NCI-H1694 treated with DMSO at 0.1 percent for 48 hours (cell line): ENCODE results near the gene LYRM2.
"Not testable (repeated sequence)": the region's sequence is repeated elsewhere in the genome, so short reads cannot be mapped to it uniquely, and the experiment has no call there.

Source experiments
- DNase-seq: peaks from one replicate; lab custom pipeline; 2025; lab: John Stamatoyannopoulos, UW

Gene LYRM2

DNA sequence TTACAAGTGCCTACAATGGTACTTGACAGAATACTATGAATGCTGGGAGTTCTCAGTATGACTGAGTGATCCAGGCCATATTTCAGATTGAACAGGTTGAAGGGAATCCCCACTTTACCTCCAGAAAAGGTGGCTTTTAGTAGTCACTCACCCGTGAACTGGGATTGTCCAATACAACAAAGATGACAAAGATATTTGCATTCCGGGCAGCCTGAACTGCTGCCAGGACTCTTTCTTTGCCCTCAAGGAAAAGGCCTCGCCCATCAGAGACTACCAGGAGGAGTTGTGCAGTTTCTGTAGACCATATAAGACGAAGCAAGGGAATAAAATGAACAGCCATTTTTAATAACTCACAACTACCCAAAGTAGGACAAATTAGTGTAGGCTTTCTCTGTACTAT is 6.3 kb upstream of the LYRM2 start:
- DNase-seq = no peak

DNA sequence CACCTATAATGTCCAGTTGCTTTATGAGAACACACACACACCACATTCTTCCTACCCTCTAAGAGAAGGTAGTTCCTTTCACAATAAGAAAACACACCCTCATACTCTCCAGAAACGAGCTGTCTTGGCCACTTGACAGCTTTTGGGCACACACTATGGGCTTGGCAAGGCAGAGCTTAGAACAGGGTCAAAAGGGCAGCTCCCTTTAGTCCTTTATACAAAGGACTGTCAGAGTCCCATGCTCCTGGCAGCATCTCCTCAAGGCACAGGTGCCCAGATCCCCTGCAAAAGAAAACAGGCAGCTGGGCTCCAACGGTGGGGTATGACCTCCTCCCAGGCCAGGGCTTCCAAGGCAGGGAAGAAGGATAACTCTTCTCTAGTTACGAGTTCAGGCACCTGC is 4.9 kb upstream of the LYRM2 start:
- DNase-seq = no peak

DNA sequence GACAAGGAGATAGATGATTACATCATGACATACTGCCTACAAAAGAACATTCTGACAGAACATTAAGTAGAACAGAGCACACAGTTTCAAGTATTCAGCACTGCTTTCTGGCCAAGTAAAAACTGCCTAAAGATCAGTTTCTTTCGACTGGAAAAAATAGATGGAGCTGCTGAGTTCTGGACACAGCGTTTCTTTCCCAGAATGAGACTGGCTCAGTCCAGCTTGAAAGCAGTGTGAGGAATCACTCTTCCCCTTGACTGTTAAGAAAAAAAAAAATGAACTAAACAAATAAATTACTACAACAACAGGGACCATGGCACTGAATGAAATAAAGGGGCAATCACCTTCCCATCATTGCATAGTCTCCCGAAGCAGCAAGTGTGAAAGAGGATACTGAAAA is 4.4 kb upstream of the LYRM2 start:
- no peak for DNase-seq

DNA sequence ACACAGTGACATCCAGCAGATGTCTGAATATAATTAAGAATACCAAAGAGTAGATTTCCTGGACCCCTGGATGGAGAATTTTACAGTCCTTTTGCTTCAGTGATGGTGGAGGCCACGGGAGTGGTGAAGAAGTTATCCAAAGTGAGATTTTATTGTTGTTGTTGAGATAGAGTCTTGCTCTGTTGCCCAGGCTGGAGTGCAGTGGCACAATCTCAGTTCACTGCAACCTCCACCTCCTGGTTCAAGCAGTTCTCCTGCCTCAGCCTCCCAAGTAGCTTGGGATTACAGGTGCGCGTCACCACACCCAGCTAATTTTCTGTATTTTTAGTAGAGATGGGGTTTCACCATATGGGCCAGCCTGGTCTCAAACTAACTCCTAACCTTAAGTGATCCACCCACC is 3.0 kb upstream of the LYRM2 start:
- DNase-seq = not testable (repeated sequence)

DNA sequence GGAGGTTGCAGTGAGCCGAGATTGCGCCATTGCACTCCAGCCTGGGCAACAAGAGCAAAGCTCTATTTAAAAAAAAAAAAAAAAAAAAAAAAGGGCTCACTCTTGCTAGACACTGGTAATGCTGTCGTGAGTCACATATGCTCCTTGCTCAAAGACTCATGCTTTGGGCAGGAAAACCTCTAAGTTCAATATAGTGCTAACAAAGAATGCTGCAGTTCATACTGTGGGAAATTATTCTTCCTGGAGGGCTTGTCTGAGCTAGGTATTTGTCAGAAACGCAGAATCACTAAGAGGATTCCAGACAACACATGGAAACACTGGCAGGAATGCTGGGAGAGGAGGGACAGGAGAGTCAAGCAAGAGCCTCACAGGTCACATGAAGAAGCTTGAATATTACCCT is 2.3 kb upstream of the LYRM2 start:
- DNase-seq = no peak

DNA sequence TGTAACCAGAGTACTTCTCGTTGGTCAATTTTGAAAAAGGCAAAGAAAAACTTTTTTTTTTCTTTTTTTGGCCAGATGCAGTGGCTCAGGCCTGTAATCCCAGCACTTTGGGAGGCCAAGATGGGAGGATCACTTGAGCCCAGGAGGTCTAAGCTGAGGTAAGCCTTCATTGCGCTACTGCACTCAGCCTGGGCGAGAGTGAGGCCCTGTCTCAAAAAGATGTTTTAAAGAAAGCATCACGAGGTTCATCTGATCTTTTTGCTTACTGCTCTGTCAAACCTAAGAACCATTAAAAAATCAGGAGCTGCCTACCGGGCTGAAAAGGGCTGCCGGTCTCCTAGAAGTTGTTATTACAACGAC is 607 bp downstream of the LYRM2 start:
- no peak for DNase-seq

DNA sequence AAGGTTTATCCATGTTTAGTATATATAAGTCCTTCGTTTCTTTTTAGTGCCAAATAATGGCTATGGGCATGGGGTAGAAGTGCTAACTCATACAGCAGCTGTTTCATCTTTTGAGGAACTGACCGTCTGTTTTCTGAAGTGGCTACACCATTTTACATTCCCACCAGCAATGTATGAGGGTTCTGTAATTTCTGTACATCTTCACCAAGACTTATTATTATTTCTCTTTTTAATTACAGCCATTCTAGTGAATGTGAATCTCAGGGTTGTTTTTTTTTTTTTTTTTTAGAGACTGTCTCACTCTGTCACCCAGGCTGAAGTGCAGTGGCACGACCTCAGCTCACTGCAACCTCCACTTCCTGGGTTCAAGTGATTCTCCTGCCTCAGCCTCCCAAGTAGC is 2.1 kb downstream of the LYRM2 start:
- DNase-seq = not testable (repeated sequence)

DNA sequence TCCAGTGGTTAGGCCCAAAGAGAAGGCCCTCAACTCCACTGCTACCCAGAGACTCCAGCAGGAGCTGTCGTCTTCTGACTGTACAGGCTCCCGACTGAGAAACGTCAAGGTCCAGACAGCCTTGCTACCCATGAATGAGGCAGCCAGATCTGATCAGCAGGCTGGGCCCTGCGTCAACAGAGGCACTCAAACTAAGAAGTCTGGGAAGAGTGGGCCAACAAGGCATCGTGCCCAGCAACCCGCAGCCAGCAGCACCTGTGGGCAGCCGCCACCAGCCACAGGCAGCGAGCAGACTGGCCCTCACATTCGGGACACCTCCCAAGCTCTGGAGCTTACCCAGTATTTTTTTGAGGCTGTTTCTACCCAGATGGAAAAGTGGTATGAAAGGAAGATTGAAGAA is 8.1 kb downstream of the LYRM2 start:
- DNase-seq = no peak

DNA sequence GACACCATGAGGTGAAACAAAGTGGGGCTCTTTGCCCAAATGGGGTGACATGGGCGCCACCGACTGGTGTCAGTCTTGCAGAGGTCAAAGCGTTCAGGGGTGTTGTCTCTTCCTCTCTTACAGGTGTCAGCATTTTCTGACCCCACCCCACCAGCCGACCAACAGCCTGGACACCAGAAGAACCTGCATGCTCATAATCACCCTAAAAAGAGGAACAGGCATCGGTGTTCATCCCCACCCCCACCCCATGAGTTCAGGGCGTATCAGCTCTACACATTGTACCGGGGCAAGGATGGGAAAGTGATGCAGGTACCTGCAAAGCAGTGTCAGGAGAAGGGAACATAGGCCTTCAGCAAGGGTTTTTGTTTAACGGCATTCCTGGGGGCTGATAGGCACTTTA is 14.8 kb downstream of the LYRM2 start:
- no peak for DNase-seq

DNA sequence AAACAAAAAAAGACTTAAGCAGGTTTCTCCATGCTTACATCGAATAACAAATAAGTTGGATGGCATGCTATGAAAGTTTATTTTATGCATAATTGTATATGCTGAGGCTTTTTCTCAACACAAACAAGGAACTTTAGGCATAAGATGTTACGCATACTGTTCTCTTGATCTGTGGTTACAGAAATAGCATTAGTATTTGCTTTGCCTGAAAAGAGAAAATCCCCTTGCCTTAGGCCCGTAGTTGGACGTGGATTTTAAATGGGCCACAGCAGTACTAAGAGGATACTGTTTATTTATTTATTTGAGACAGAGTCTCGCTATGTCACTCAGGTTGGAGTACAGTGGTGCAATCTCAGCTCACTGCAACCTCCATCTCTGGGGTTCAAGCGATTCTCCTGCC is 19.0 kb downstream of the LYRM2 start:
- no peak for DNase-seq

DNA sequence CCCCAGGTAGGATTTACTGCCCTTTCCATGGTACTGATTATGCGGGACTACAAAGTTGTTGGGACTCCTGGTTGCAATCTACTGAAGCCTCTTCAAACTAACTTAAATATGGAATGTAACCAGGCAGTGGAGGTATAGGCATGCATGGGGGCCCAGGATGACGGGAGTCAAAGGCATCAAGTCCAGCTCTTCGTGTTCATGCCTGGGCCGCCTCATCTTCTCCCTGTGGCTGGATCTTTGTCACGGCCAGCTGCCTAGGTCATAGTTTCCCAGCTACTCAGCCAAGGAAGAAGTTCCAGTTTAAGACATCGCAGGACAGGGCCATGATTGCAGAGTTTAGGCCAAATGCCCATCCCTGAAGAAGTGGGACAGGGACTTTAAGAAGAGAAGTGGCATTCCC is 20.5 kb downstream of the LYRM2 start:
- no peak for DNase-seq

DNA sequence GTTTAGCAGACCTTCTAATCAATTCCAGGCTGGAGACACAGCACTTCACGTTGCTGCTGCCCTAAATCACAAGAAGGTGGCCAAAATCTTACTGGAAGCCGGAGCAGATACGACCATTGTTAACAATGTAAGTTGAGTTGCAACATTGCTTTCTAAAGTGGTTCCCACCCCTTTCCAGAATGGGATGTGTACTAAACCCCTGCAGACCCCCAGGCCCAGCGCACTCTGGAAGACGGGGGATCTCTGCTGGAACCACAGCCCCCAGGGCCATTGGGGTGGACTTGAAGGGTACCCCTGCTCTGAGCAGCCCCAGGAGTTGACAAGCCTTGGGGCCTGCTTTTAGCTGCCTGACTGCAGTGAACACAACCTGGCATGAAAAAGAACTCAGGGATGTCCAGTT is 22.0 kb downstream of the LYRM2 start:
- no peak for DNase-seq

DNA sequence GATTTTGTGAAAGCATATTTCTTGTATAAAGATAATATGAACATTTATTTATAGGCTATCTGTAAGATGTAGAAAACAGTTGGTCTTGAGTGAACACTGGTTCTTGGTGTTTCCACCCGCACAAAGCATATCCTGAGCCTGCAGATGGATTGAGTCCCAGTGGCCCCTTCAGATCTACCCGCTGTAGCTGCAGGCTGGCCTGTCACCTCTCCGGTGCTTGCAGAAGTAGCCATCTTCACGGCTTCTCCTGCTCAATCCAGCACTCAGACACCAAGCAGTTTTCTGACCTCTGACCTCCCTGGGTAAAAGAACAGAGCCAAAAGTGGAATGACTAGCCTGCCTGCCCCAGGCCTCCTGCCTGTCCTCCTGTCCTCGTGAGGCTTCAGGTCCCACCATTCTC is 22.7 kb downstream of the LYRM2 start:
- no peak for DNase-seq

DNA sequence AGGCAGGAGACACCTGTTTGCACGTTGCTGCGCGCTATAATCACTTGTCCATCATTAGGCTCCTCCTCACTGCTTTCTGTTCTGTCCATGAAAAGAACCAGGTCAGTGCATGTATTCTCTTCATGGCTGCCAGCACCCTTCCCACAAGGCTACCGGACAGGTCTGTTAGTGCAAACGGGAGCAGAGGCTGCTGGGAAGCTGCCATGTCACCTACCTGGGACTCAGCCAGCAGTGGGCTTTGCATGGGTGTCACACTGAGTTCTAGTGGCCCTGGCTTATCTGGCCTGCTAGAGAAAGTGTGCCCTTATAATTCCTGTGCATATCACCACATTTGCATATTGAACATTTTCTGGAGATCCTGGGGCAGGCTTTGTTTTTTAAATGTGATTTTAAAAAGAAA is 24.8 kb downstream of the LYRM2 start:
- DNase-seq = no peak

DNA sequence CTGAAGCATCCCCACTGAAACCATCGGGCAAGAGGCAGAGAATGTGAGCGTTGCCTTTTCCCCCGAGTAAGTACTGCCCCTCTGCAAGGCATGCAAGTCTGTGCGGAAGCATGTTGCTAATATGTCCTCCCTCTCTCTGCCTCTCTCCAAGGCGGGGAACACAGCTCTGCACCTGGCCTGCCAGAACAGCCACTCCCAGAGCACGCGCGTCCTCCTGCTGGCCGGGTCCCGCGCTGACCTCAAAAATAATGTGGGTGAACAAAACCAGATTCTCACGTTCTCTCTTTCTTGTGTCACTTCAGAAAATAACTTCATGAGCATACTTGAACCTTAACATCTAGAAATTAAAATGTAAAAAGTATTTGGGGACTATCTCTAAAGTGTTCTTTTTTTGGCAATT is 26.4 kb downstream of the LYRM2 start:
- DNase-seq = no peak

DNA sequence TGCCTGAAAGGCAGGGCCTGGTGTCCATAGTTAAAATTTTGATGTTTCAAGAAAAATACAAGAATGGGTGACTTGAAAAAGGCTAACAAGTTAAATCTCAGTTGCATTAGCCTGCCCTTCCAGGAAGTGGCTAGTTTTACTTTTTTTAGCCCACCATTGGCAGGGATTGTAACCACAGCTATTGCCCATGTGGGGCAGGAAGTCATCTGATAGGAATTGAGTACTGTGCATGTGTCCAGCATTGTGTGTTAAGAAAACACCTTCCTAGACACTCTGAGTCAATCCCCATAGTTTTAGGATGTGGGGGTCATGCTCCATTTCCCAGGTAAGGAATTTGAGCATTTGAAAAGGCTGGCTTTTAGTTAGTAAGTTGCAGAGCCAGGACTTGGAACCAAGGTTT is 26.9 kb downstream of the LYRM2 start:
- no peak for DNase-seq

DNA sequence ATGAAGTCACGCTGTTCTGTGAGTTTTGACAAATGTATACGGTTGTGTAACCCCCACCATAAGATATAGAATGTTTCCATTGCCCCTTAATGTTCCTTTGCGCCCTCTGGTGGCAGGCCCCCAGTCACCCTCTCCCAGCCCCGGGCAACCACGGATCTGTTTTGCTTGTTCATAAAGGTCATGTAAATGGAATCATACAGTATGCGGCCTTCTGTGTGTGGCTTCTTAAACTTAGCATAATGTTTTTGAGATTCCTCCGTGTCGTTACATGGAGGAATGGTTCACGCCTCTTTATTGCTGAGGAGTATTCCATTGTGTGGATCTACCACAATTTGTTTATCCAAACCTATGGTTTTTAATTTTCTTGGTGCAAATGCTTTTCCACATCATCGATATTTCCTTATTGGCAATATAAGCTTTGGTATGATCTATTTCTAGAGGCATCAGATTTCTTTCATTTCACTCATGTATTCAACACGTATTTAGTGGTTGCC is 28.4 kb downstream of the LYRM2 start:
- DNase-seq = peak; percentile 31

DNA sequence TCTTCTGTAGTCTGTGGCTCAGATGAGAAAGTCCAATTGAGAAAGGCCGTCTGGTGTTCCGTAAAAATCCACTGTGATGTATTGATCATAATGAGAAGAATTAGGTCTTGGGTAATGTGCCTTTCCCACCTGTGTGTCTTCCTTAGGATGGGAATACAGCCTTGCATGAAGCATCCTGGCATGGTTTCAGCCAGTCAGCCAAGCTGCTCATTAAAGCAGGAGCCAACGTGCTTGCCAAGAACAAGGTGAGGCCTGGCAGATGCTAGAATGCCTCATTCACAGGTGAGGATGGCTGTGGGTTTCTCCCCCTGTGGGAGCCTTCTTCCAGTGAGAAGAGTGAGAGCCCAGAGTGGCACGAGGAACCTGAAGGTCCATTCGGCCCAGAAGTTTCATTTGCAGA is 32.7 kb downstream of the LYRM2 start:
- DNase-seq = no peak

DNA sequence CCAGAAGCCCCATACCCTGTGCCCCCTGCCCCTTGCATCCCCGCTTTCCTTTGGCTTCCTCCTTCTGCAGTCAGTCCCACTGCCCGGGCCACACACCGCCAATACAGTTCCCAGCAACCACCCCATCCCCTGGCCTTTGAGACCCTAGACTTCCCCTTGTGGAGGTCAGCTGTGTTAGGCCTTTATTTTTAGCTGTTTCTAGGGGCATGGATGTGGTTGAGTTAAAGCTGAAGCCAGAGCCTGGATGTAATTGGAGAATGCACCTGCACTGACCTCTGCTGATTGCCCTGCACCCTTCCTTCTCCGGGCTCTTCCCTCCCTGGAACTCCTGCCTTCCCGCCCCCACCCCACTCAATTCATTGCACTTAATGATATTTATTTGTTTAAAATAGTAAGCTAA is 33.9 kb downstream of the LYRM2 start:
- DNase-seq = no peak

DNA sequence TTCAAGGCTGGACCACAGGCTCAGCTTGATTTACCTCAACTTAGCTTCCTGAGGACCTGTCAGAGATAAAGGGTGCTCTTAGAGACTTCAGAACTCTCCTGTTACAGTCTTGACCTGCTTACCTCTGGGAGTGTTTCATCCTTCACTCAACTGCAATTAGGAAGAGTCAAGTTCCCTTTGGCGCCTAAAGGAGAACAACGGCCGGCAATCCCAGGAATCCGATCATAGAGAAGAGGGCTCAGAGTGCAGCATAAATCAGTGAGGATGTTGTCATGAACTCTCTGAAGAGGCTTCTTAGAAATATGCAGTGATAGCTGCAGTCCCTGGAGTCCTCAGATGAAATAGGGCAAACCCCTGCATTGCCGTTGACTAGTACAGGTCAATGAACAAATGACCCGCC is 36.4 kb downstream of the LYRM2 start:
- no peak for DNase-seq

DNA sequence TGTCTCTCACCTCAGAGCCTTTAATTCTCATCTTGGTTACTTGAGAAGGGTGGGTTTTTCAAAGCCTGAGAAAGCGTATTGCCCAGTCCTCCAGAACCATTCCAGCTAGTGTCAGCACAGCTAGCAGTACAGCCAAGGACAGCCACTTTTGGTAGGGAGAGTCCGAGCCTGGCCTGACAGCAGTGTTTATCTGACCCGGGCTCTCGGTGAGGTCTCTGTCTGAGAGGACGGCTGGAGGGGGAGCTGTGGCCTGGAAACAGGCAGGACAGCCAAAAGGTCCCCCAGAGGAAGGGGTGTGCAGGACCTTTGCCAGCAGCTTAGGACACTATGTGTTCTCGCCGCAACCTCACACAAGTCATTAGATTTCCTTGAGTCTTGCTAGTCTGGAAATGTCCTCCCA is 38.8 kb downstream of the LYRM2 start:
- no peak for DNase-seq

DNA sequence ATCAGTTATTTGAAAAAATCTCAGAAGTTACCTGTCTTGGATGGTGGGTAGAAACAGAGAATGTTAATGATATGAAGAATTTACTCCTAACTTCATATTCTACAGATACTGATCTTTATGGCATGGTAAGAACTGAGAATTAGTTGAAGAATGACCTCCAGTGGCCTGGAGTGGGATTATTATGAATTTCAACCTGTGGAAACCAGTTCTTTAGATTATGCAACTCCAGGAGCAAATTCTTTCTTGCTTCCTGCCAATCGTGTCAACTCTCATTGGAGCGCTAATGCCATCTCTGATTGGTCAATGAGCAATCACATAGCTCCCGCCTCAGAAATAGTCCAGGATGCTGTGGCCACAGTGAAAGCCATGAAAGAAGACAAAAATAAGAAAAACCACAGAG is 40.6 kb downstream of the LYRM2 start:
- peak; percentile 25 for DNase-seq

DNA sequence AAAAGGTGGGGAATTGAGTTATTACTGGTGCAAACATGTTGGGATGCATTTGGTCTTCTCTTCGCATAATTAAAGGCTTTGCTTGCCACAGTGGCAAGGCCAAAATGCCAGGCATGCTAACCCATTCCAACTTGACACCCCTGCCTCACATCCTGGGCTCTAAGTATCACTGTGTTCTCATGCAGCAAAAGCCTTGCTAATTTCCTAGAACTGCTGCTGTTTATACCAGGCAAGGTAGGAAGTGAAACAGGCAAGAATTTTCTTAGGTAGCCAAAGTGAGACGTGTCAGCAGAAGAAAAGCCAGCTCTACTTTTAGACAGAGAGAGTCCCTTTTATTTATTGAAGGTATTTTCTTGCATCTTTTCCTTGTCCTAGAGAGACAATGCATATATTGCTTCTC is 41.2 kb downstream of the LYRM2 start:
- DNase-seq = no peak

DNA sequence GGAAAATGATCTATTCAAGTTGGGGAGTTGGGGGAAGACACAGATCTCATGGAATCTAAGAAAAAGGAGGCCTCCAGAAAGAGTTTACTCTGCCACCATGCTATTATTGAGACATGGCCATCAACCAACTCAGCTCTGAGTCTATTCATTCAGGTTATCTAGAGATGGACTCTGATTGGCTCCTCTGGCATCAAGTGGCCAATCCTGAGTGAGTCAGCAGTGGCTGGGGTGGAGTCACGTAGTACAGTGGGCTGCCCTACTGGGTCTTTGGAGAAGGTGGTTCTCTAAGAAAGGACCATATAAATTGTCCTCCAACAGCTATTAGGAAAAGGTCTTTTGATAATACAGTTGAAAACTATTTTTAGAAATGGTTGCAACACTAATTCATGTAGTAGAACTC is 42.1 kb downstream of the LYRM2 start:
- DNase-seq = no peak

DNA sequence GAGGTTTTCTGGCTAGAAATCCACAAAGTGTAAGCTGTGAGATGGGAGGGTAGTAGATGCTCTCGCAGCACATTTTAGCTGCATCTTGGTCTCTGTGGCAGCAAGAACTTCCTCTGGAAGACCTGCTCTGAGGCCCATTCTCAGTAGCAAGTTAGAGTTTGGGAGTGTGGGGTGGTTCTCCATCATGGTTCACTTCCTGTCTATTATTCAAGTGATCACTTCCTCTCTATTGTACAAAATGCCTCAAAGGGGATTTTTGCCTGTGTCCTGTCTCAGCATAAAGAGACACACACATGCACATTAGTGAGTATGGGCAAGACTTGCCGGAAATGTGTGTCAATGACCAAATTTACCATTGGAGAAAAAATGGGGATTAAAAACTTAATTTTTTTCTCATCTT is 42.5 kb downstream of the LYRM2 start:
- DNase-seq = no peak
